Effector memory CD4-positive, alpha-beta T cell (primary cell): ENCODE data around the gene ST3GAL5.
"Not testable (repeated sequence)": the region's sequence is repeated elsewhere in the genome, so short reads cannot be mapped to it uniquely, and the experiment has no call there.

Experiments
- DNase-seq, 3 donors: peaks; one replicate each; pipeline ENCODE4 v3.0.0-alpha.2; 2020
- H3K27ac ChIP-seq: 2 replicates; pipeline ENCODE4 v1.7.0; 2013; ENCODE audit warnings: mild to moderate bottlenecking, low read length, moderate library complexity; ENCODE audit not compliant: insufficient read depth, poor library complexity, severe bottlenecking
- H3K27me3 ChIP-seq: replicated peaks from 2 replicates; pipeline ENCODE4 v1.7.0; 2013; ENCODE audit warnings: mild to moderate bottlenecking, low read length; ENCODE audit not compliant: insufficient read depth, control insufficient read depth, poor library complexity, severe bottlenecking
- H3K36me3 ChIP-seq: 2 replicates; pipeline ENCODE4 v1.7.0; 2013; ENCODE audit warnings: mild to moderate bottlenecking, low read length, moderate library complexity; ENCODE audit not compliant: control insufficient read depth, insufficient read depth
- H3K4me1 ChIP-seq: 2 replicates; pipeline ENCODE4 v1.7.0; 2013; ENCODE audit warnings: low read length, mild to moderate bottlenecking; ENCODE audit not compliant: control insufficient read depth, insufficient read depth, poor library complexity, severe bottlenecking
- H3K4me3 ChIP-seq: 2 replicates; pipeline ENCODE4 v1.7.0; 2013; ENCODE audit warnings: low read length, low read depth, mild to moderate bottlenecking; ENCODE audit not compliant: insufficient read depth, poor library complexity, severe bottlenecking
- H3K9me3 ChIP-seq: 2 replicates; pipeline ENCODE4 v1.7.0; 2013; ENCODE audit warnings: mild to moderate bottlenecking, low read length, moderate library complexity; ENCODE audit not compliant: control insufficient read depth

Gene ST3GAL5

DNA sequence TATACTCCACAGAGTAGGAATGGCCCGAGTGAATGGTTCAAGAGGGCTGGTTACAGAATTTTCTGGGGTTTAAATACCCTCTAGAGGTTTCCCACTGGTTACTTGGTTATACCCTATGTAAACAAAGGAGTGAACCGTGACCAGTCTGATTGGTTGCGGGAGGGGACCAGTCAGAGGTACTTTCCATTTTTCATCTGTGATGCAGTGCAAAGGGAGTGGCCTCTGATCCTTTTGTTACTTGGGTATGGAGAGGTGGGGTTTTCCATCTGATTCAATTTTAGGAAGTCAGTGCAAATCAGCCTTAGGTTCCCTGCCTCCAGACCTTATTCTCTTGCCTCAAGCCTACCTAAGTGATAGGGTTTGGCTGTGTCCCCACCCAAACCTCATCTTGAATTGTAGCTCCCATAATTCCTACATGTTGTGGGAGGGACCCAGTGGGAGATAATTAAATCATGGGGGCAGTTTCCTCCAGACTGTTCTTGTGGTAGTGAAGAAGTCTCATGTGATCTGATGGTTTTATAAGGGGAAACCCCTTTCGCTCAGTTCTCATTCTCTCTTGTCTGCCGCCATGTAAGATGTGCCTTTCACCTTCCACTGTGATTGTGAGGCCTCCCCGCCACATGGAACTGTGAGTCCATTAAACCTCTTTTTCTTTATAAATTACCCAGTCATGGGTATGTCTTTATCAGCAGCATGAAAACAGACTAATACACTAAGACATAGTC lies 5.9 kb upstream of the ST3GAL5 start:
- H3K27me3 ChIP-seq, DNase-seq, H3K27ac ChIP-seq: not testable (repeated sequence)

DNA sequence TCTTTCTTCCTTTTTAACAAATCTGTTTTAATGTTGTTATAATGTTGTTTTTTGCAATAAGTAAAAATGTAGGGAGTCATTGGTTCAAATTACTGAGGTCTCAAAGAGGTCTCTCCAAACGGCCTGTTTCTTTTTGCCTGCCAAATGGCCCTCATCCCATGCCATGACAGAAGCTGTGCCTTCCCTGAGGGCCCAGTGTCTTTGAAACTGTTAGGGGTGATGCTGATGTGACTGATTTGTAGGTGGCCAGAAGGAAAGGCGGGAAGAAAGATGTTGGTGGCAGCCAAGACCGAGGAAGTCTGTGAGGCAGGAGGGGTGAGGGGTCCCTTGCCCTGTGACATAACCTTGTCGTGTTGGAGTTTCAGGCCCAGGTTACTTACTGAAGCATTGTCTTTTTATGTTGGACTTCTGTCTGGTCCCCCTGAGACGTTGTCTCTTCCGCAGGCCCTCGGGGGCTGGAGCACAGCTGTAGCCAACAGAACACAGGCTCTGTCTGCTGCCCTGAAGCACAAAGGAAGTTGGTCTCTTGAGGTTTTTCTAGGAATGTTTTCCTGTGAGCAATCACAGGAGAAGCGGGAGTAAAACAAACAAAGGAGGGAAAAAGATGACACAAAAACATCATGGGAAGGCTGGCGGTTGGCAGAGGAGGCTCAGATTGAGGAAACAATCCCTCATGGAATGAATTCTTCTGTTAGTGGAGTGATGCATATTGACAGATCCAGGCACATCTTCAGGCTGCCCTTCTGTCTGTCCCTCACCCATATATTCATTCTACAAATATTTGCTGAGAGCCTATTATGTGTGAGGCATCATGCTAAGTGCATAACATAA lies 4.9 kb upstream of the ST3GAL5 start:
- DNase-seq = no peak
- peaks cover 8% of the 10 kb centered on the region for H3K4me1 ChIP-seq
- no peaks in the 10 kb centered on the region for H3K36me3 ChIP-seq
- no peak overlapping the region for H3K4me3 ChIP-seq
- H3K9me3 ChIP-seq = no peaks in the 10 kb centered on the region
- no peaks in the 10 kb centered on the region for H3K27me3 ChIP-seq
- no peak overlapping the region for H3K27ac ChIP-seq

More for the DNA sequence above, 5.9 kb upstream of the ST3GAL5 start:
- not testable (repeated sequence) for H3K4me3 ChIP-seq, H3K36me3 ChIP-seq, H3K4me1 ChIP-seq, H3K9me3 ChIP-seq

DNA sequence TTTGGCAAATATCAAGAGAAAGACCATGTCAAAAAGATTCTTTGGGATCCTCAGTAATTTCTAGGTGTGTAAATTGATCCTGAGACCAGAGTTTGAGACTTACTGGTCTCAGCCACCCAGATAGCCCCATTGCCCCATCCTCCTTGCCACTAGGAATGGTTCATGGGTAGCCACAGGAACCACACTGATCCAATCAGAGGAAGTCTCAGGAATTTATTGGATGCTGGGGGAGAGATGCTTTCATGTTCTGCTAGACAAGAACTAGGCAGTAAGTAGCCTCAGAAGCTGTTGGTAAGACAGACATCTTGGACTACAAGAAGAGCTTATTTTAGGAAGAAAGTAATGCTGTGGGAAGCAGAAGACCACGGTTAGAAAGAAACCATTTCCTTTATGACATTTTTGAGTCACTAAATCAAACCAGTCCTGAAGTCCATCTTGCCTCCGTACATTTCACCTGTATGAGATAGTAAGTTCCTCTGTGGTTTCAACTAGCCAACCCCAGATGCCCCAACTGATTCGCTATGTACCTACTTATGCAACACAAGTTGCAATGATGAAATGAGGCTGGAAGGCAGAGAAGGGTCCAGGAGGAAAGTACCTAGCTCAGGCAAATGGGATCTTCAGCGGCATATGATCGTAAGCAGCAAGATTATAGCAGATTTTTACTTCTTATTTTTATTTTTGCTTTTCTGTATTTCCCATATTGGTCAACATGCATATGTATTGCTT lies 3.6 kb upstream of the ST3GAL5 start:
- no peaks in the 10 kb centered on the region for H3K36me3 ChIP-seq
- H3K4me1 ChIP-seq = peaks cover 15% of the 10 kb centered on the region
- H3K4me3 ChIP-seq = no peak overlapping the region
- H3K9me3 ChIP-seq = no peaks in the 10 kb centered on the region
- H3K27ac ChIP-seq = no peak overlapping the region
- no peaks in the 10 kb centered on the region for H3K27me3 ChIP-seq
- no peak for DNase-seq

DNA sequence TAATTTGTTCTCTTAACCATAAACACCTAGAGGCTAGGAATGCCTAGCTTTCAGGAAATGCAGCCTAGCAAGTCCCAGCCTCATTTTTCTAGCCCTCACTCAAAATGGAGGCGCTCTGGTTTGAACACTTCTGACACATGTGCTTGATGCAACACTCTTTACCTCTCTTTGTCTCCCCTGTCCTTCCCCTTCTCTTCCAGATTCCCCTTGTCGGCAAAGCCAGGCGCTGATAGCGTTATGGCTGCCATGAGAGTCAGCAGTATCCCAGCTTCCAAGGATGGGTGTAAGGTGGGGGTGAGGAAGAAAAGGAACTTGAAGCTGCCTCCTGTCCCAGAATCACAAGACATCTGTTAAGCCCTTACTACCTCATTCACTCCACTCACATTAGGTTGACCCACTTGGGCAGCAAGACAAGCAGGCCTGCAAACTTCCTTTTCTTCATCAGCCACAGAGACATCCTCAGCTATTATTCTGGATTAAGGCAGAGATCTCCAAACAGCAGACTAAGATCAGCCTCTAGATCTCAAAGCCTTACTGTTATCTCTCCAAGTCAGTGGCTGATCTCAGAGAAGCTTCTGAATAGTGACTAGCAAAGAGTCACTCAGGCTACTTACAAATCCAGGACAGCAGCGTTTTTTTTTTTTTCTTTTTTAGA lies 1.9 kb upstream of the ST3GAL5 start:
- Histone ChIP-seq H3K4me3 (no peak overlapping the region), H3K36me3 (no peaks in the 10 kb centered on the region), H3K27me3 (no peaks in the 10 kb centered on the region), H3K9me3 (no peaks in the 10 kb centered on the region), H3K4me1 (peaks cover 24% of the 10 kb centered on the region), H3K27ac (no peak overlapping the region)
- DNase-seq = no peak

DNA sequence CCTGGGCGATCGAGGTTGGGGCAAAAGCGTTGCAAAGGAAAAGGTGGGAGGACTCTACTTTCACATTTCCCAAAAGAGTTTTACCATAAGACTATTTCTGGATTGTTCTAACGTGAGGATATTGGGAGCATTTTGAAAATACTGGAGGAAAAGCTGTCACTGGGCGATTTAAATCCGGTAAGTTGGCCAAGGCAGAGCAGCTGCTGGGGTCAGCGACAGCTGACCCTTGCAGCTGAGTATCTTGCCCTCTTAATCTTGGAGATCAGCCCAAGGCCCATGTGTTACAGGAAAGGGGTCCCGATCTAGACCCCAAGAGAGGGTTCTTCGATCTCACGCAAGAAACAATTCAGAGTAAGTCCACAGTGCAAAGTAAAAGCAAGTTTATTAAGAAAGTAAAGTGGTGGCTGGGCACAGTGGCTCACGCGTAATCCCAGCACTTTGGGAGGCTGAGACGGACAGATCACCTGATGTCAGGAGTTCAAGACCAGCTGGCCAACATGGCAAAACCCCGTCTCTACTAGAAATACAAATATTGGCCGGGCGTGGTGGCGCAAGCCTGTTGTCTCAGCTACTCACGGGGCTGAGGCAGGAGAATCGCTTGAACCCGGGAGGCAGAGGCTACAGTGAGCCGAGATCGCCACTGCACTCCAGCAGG lies 964 bp upstream of the ST3GAL5 start:
- Histone ChIP-seq H3K27me3 (no peaks in the 10 kb centered on the region), H3K4me3 (peak overlapping the region; percentile 78), H3K4me1 (peaks cover 27% of the 10 kb centered on the region), H3K36me3 (no peaks in the 10 kb centered on the region), H3K9me3 (no peaks in the 10 kb centered on the region), H3K27ac (peak overlapping the region; percentile 73)
- DNase-seq = no peak

DNA sequence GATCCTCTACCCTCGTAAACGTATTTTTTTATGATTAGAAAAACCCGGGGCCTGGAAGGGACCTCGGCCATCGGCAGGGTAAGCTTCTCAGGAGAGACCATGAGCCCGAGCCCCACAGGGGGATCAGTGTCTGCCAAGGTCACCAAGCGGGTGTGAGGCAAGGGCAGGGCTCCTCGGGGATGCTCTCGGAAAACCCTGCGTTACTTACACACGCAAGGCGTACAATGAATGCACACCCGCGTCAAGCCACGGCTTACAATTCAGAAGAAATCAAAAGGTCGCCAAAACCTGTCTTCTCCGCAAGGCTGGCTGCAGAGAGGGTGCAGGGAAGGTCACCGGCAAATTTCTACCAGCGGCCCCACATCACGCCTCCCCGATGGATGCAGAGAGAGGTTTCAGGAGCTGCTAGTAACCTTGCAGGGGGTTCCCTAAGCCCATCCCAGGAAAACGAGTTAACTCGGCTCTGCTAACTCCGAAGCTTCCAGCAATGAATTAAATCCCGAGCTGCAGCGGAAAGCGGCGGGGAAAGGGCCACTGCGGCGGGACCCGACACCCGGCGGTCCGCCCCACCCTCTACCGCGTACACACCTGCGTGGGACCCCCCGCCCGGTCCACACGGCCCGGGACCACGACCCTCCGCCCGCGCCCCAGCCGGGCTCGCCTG lies 638 bp downstream of the ST3GAL5 start:
- H3K27ac ChIP-seq = peak overlapping the region; percentile 55
- no peaks in the 10 kb centered on the region for H3K36me3 ChIP-seq
- peaks cover 27% of the 10 kb centered on the region for H3K4me1 ChIP-seq
- peak overlapping the region; percentile 78 for H3K4me3 ChIP-seq
- no peaks in the 10 kb centered on the region for H3K27me3 ChIP-seq
- peak in 2 of 3 donors; percentile 18 to 19 for DNase-seq
- H3K9me3 ChIP-seq = no peaks in the 10 kb centered on the region

DNA sequence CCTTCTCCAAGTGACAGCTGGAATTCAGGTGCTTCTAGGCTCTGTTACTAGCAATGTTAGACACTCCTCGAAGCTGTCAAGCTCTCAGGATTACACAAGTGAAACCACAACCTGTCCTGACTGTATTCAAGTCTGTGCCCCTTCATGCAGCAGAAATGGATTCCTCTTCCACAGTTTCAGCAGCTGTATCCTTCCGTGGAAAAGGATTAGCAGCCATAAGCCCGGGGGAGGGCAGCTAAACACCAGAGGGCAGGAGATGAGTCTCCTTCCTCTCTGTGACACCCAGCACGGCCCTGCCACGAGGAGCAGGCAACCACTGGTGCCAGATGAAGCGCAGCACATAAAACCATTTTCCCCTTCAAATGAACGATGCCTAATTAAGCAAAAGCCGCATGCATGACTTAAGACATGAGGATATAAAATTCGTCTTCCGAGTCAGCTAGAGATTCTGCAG lies 1.2 kb downstream of the ST3GAL5 start:
- Histone ChIP-seq H3K4me3 (peak overlapping the region; percentile 78), H3K4me1 (peaks cover 27% of the 10 kb centered on the region), H3K9me3 (no peaks in the 10 kb centered on the region), H3K27ac (peak overlapping the region; percentile 55), H3K27me3 (no peaks in the 10 kb centered on the region), H3K36me3 (no peaks in the 10 kb centered on the region)
- DNase-seq = peak; percentile 9 to 29 (median 27)

DNA sequence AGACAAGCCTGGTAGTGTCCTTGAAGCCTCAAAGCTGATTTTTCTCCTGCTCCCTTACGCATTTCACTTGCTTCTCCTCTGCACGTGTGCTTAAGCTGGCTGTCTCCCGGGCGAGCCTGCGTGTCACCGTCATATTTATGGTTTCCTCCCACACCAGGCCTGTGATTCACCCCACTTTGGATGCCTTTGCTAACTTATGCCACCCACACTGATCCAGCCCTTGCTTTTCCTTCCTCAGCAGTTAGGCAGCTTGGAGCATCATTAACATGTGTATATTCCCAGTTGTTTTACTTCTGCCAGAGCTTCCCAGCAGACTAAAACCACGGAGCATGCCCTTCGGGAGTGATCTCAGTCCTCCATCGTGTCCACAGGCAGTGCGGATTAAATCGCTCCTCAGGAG lies 2.2 kb downstream of the ST3GAL5 start:
- no peaks in the 10 kb centered on the region for H3K9me3 ChIP-seq
- no peak overlapping the region for H3K27ac ChIP-seq
- DNase-seq = peak in 1 of 3 donors; percentile 13
- peaks cover 3% of the 10 kb centered on the region for H3K36me3 ChIP-seq
- H3K4me1 ChIP-seq = peaks cover 27% of the 10 kb centered on the region
- no peaks in the 10 kb centered on the region for H3K27me3 ChIP-seq
- H3K4me3 ChIP-seq = peak overlapping the region; percentile 78

DNA sequence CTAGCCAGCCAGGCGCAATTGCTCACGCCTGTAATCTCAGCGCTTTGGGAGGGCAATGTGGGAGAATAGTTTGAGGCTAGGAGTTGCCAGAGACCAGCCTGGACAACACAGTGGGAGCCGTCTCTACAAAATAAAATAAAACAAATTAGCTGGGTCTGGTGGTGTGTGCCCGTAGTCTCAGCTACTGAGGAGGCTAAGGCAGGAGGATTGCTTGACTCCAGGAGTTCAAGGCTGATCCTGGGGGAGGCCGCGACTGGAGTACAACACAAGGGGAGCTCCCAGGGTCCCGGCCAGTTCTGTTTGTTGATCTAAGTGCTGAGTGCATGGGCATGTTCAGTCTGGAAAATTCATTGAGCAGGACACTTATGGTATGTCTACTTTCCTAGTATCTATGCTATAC lies 2.6 kb downstream of the ST3GAL5 start:
- no peak for DNase-seq
- no peaks in the 10 kb centered on the region for H3K9me3 ChIP-seq
- peaks cover 27% of the 10 kb centered on the region for H3K4me1 ChIP-seq
- peaks cover 3% of the 10 kb centered on the region for H3K36me3 ChIP-seq
- no peak overlapping the region for H3K27ac ChIP-seq
- no peaks in the 10 kb centered on the region for H3K27me3 ChIP-seq
- H3K4me3 ChIP-seq = no peak overlapping the region
